Spleen (tissue), 7 donors: Measurements from ENCODE around the gene DIP2C.

Source experiments
- POLR2A ChIP-seq, 3 donors: fragments of 450-650 bp; IDR thresholded peaks; one replicate each; pipeline ENCODE4 v1.5.1; 2017; ENCODE audit warnings: antibody characterized with exemption in 3 of 3, mild to moderate bottlenecking in 1 of 3
- TF ChIP-seq, protein P1 (sequence below), 11 experiments: fragments of 200-600 bp in 7 of 11; fragments of 450-650 bp in 4 of 11; sonication (generic) in 4 of 11; IDR thresholded peaks in 8 of 11; conservative IDR thresholded peaks in 3 of 11; 1 replicate in 7 of 11; 2 replicates in 4 of 11; pipeline versions ENCODE4 v1.4.0 to v1.8.0; 2016 to 2021; ENCODE audit warnings: antibody characterized with exemption in 11 of 11, inconsistent platforms in 4 of 11, mild to moderate bottlenecking in 1 of 11
- donor health status: DM: no; HTN: no; CAD: no; lungs with moderate emphysema.
- donor health status: DM: no; HTN: no; CAD: no.
- donor health status: DM: no; HTN: no; CAD: no.

DNA sequence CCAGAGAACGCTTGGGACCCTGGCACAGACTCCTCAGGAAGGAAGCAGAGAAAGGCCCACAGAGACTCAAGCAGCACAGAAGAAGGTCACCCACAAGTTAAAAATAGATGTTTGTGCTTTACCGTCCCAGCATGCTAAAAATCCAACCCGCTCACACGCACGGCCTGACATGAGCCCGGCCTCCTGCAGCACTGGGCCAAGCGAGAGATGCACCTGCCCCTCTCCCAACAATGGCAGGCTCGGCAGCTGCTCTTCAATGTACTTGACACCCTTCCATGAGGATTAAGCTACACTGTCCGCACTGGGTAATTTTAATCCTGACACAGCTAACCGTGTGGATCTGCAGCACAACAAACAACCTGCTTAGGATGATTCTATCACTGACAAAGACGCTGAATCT is 9.3 kb downstream of the DIP2C start:
- TF ChIP-seq, protein P1, sequence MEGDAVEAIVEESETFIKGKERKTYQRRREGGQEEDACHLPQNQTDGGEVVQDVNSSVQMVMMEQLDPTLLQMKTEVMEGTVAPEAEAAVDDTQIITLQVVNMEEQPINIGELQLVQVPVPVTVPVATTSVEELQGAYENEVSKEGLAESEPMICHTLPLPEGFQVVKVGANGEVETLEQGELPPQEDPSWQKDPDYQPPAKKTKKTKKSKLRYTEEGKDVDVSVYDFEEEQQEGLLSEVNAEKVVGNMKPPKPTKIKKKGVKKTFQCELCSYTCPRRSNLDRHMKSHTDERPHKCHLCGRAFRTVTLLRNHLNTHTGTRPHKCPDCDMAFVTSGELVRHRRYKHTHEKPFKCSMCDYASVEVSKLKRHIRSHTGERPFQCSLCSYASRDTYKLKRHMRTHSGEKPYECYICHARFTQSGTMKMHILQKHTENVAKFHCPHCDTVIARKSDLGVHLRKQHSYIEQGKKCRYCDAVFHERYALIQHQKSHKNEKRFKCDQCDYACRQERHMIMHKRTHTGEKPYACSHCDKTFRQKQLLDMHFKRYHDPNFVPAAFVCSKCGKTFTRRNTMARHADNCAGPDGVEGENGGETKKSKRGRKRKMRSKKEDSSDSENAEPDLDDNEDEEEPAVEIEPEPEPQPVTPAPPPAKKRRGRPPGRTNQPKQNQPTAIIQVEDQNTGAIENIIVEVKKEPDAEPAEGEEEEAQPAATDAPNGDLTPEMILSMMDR (IDR thresholded peaks at IDR 0.05 in 8 of 11, conservative IDR thresholded peaks at IDR 0.05 in 3 of 11) = no peak
- no peak for TF ChIP-seq POLR2A (IDR thresholded peaks at IDR 0.05)
